Calu3 (cell line): ENCODE results near the gene TAS2R5. TPM values are rescaled to one million over a fixed set of nuclear protein-coding genes. Genes with fewer than 3 reads are reported as not detected.
"Not testable (repeated sequence)": the region's sequence is repeated elsewhere in the genome, so short reads cannot be mapped to it uniquely, and the experiment has no call there.

Experiments used
- BruUV-seq: library from RNA; stranded (reverse); fragments of 400-500 nt; replicated peaks from 2 replicates; lab custom pipeline; 2021; lab: Mats Ljungman, UMichigan
- CTCF ChIA-PET: fragments of 300-600 bp; sonication (Branson Sonifier 250); formaldehyde crosslinking; loops from one replicate; lab custom pipeline; 2022; ENCODE audit warnings: antibody characterized with exemption; lab: Charles Lee
- DNase-seq: peaks from one replicate; pipeline ENCODE4 v3.0.0; 2022
- H3K27ac Mint-ChIP-seq: one replicate; pipeline ENCODE4 v1.8.0; 2022; ENCODE audit warnings: mixed read lengths; ENCODE audit not compliant: unreplicated experiment
- H3K27me3 Mint-ChIP-seq: one replicate; pipeline ENCODE4 v1.8.0; 2022; ENCODE audit warnings: mixed read lengths; ENCODE audit not compliant: unreplicated experiment
- H3K36me3 Mint-ChIP-seq: one replicate; pipeline ENCODE4 v1.8.0; 2022; ENCODE audit warnings: mild to moderate bottlenecking, moderate library complexity, mixed read lengths; ENCODE audit not compliant: insufficient read depth, unreplicated experiment
- H3K4me1 Mint-ChIP-seq: one replicate; pipeline ENCODE4 v1.8.0; 2022; ENCODE audit warnings: mild to moderate bottlenecking, low read depth, mixed read lengths; ENCODE audit not compliant: unreplicated experiment
- H3K4me3 Mint-ChIP-seq: one replicate; pipeline ENCODE4 v1.8.0; 2022; ENCODE audit warnings: mild to moderate bottlenecking, low read depth, moderate library complexity, mixed read lengths; ENCODE audit not compliant: unreplicated experiment
- H3K9me3 Mint-ChIP-seq: one replicate; pipeline ENCODE4 v1.8.0; 2022; ENCODE audit warnings: low read depth, mixed read lengths; ENCODE audit not compliant: unreplicated experiment
- intact Hi-C: fragments of 100-400 bp; cut with micrococcal nuclease; formaldehyde crosslinking; loops from one replicate; pipeline ENCODE4 v1.10.0; 2022; ENCODE audit not compliant: unreplicated experiment
- total RNA-seq: library from RNA; stranded (reverse); gene quantifications from 2 replicates; pipeline ENCODE4 v1.2.3, GENCODE V29; 2022
- TF ChIP-seq, protein P1 (sequence below): fragments of 200-600 bp; IDR thresholded peaks from one replicate; pipeline ENCODE4 v1.8.0; 2022; ENCODE audit warnings: antibody characterized with exemption; ENCODE audit not compliant: unreplicated experiment

TAS2R5 gene
- total RNA-seq, 1 experiment from 2014 or later: 3.6 TPM

DNA sequence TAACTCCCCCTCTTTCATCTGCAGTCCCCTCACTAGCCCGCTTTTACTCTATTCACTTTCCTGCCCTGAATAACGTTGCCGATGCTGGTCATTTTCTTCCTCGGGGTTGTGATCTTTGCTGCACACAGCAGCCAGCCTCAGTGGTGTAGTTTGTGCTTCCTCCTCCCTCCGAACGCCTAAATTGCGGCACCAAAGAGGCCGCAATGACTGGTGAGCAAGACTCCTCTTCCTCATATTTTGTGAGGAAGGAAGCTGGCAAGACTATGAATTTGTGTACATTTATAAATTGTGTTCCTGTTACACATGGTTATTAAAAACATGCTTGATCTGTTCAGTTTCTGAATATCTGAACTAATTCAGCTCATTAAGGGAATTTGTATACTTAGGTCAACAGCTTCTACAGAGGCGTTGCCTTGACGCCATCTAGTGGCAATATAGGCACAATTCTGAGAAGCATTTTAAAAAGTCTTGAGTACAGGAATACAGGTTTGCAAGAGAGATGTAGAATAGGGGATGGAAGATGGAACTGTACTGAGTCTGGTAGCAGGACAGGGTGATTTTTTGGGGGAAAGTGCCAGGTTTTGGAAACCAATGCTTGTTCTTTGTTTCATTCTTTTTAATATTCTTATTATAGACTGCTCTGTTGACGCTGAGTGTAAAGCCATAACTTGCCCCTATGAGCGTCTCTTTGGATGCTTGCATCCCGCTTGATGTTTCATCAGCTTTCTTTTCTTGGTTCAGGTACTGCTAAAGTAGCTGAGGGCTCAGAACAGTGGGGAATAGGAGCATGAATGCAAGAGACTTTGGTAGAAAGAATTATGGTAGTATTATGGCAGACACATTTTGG lies 4.1 kb upstream of the TAS2R5 start:
- DNase-seq: peak; percentile 16
- Mint-ChIP-seq H3K4me3 (no peak overlapping the region), H3K4me1 (no peaks in the 10 kb centered on the region), H3K27me3 (no peaks in the 10 kb centered on the region), H3K9me3 (no peaks in the 10 kb centered on the region), H3K27ac (no peak overlapping the region), H3K36me3 (peaks cover 5% of the 10 kb centered on the region)
- CTCF ChIA-PET: interaction anchor here (1.0 kb wide), 2 partner anchors 48 to 131 kb away, joined by 6 to 9 read pairs; partner anchors contain the start of gene SSBP1
- intact Hi-C loops: loop anchor here (5.0 kb wide), 1 partner anchor 134 kb away; no protein-coding TSS in a partner anchor
- TF ChIP-seq, protein P1, sequence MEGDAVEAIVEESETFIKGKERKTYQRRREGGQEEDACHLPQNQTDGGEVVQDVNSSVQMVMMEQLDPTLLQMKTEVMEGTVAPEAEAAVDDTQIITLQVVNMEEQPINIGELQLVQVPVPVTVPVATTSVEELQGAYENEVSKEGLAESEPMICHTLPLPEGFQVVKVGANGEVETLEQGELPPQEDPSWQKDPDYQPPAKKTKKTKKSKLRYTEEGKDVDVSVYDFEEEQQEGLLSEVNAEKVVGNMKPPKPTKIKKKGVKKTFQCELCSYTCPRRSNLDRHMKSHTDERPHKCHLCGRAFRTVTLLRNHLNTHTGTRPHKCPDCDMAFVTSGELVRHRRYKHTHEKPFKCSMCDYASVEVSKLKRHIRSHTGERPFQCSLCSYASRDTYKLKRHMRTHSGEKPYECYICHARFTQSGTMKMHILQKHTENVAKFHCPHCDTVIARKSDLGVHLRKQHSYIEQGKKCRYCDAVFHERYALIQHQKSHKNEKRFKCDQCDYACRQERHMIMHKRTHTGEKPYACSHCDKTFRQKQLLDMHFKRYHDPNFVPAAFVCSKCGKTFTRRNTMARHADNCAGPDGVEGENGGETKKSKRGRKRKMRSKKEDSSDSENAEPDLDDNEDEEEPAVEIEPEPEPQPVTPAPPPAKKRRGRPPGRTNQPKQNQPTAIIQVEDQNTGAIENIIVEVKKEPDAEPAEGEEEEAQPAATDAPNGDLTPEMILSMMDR: peak; percentile 85
- no TSS peak for BruUV-seq

GRCh38 chr7:141788296-141788695 lies 1.7 kb upstream of the TAS2R5 start:
- Mint-ChIP-seq H3K9me3 (no peaks in the 10 kb centered on the region), H3K4me1 (peaks cover 13% of the 10 kb centered on the region), H3K27ac (no peak overlapping the region), H3K4me3 (no peak overlapping the region), H3K27me3 (no peaks in the 10 kb centered on the region), H3K36me3 (peaks cover 5% of the 10 kb centered on the region)
- no TSS peak for BruUV-seq
- TF ChIP-seq, protein P1: no peak
- no peak for DNase-seq
- CTCF ChIA-PET: interaction anchor here (0.6 kb wide), 1 partner anchor 140 kb away, joined by 3 read pairs; no protein-coding TSS in a partner anchor
- intact Hi-C loops: loop anchor here (5.0 kb wide), 1 partner anchor 136 kb away; no protein-coding TSS in a partner anchor

- intact Hi-C loops: no loop called here
- H3K4me3 Mint-ChIP-seq: no peak overlapping the region
- no peaks in the 10 kb centered on the region for H3K36me3 Mint-ChIP-seq
- CTCF ChIA-PET: no interaction called here
- peak overlapping the region; percentile 0 for H3K27ac Mint-ChIP-seq
- peak; percentile 4 for DNase-seq
- H3K9me3 Mint-ChIP-seq: no peaks in the 10 kb centered on the region
- TF ChIP-seq, protein P1: no peak
- no peaks in the 10 kb centered on the region for H3K27me3 Mint-ChIP-seq
- no TSS peak for BruUV-seq
- H3K4me1 Mint-ChIP-seq: peaks cover 13% of the 10 kb centered on the region
Measured at GRCh38 chr7:141792526-141792925, 2.5 kb downstream of the TAS2R5 start.

- TF ChIP-seq, protein P1: no peak
- no peaks in the 10 kb centered on the region for H3K27me3 Mint-ChIP-seq
- H3K9me3 Mint-ChIP-seq: peaks cover 16% of the 10 kb centered on the region
- H3K4me1 Mint-ChIP-seq: no peaks in the 10 kb centered on the region
- no TSS peak for BruUV-seq
- CTCF ChIA-PET: interaction anchor here (0.6 kb wide), 1 partner anchor 528 kb away, joined by 5 read pairs; no protein-coding TSS in a partner anchor
- no peak for DNase-seq
- no peak overlapping the region for H3K27ac Mint-ChIP-seq
- no peak overlapping the region for H3K4me3 Mint-ChIP-seq
- H3K36me3 Mint-ChIP-seq: no peaks in the 10 kb centered on the region
- intact Hi-C loops: no loop called here
Measured at GRCh38 chr7:141820067-141820466, 30.1 kb downstream of the TAS2R5 start.

GRCh38 chr7:141822432-141822831 lies 32.4 kb downstream of the TAS2R5 start:
- H3K27ac Mint-ChIP-seq, DNase-seq, CTCF ChIA-PET, intact Hi-C loops, H3K27me3 Mint-ChIP-seq, BruUV-seq, H3K4me3 Mint-ChIP-seq, H3K36me3 Mint-ChIP-seq, H3K4me1 Mint-ChIP-seq: not testable (repeated sequence)
- H3K9me3 Mint-ChIP-seq: peaks cover 16% of the 10 kb centered on the region
